ENCODE measurements around the gene PRTN3. TPM values are rescaled to one million over a fixed set of nuclear protein-coding genes. Genes with fewer than 3 reads are reported as not detected.
"Not testable (repeated sequence)": the region's sequence is repeated elsewhere in the genome, so short reads cannot be mapped to it uniquely, and the experiment has no call there.

Gene PRTN3
- total RNA-seq, 1 experiment from 2014 or later: not detected

- Histone ChIP-seq H3K9me3 (replicated peaks) (no peaks in the 10 kb centered on the region), H3K4me3 (no peak overlapping the region), H3K4me1 (replicated peaks) (peaks cover 5% of the 10 kb centered on the region), H3K27me3 (replicated peaks) (no peaks in the 10 kb centered on the region; the same call in 1 of the 2 replicates), H3K27ac (no peak overlapping the region), H3K36me3 (no peaks in the 10 kb centered on the region)
- no peak for DNase-seq (ENCODE audit: low read depth in 1 of 2, low spot score in 2 of 2)
Observed at GRCh38 chr19:835210-835810, 5.5 kb upstream of the PRTN3 start.

- peaks cover 13% of the 10 kb centered on the region for H3K4me1 ChIP-seq (replicated peaks)
- H3K9me3 ChIP-seq (replicated peaks); H3K4me3 ChIP-seq; H3K36me3 ChIP-seq; DNase-seq (ENCODE audit: low read depth in 1 of 2, low spot score in 2 of 2); H3K27ac ChIP-seq: not testable (repeated sequence)
- H3K27me3 ChIP-seq (replicated peaks): peaks cover 38% of the 10 kb centered on the region
Observed at GRCh38 chr19:842802-843179, 2.0 kb downstream of the PRTN3 start.

GRCh38 chr19:843180-843835 lies 2.5 kb downstream of the PRTN3 start:
- H3K4me3 ChIP-seq: no peak overlapping the region
- H3K9me3 ChIP-seq (replicated peaks): no peaks in the 10 kb centered on the region
- no peak overlapping the region for H3K27ac ChIP-seq
- no peaks in the 10 kb centered on the region for H3K36me3 ChIP-seq
- H3K27me3 ChIP-seq (replicated peaks): peaks cover 40% of the 10 kb centered on the region
- no peak for DNase-seq (ENCODE audit: low read depth in 1 of 2, low spot score in 2 of 2)
- H3K4me1 ChIP-seq (replicated peaks): peaks cover 13% of the 10 kb centered on the region

GRCh38 chr19:843836-844545 lies 3.2 kb downstream of the PRTN3 start:
- no peak overlapping the region for H3K4me3 ChIP-seq
- H3K9me3 ChIP-seq (replicated peaks): no peaks in the 10 kb centered on the region
- peaks cover 40% of the 10 kb centered on the region for H3K27me3 ChIP-seq (replicated peaks)
- no peak overlapping the region for H3K27ac ChIP-seq
- H3K36me3 ChIP-seq: no peaks in the 10 kb centered on the region
- H3K4me1 ChIP-seq (replicated peaks): peaks cover 9% of the 10 kb centered on the region
- no peak for DNase-seq (ENCODE audit: low read depth in 1 of 2, low spot score in 2 of 2)

DNA sequence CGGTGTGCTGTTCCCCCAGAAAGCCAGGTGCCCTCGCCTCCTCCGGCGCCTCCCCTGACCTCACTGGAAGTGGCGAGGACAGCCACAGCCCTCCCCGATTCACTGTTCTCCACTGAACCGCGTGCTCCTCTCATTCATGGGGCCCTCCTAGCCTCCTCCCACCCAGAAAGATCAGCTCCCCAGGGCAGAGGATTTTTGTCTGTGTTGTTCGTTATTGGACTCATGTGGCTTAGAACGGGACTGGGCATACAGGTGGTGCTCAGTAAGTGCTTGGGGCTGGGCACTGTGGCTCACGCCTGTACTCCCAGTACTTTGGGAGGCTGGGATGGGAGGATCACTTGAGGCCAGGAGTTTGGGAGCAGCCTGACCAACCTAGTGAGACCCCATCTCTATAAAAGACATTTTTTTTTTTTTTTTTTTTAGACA lies 3.8 kb downstream of the PRTN3 start:
- H3K4me1 ChIP-seq (replicated peaks): peaks cover 8% of the 10 kb centered on the region
- H3K27me3 ChIP-seq (replicated peaks): peaks cover 40% of the 10 kb centered on the region
- H3K36me3 ChIP-seq: no peaks in the 10 kb centered on the region
- no peak for DNase-seq (ENCODE audit: low read depth in 1 of 2, low spot score in 2 of 2)
- H3K9me3 ChIP-seq (replicated peaks): no peaks in the 10 kb centered on the region
- H3K4me3 ChIP-seq: no peak overlapping the region
- H3K27ac ChIP-seq: no peak overlapping the region

- Histone ChIP-seq H3K4me3 (no peak overlapping the region), H3K4me1 (replicated peaks) (peaks cover 14% of the 10 kb centered on the region), H3K36me3 (no peaks in the 10 kb centered on the region), H3K9me3 (replicated peaks) (no peaks in the 10 kb centered on the region), H3K27ac (no peak overlapping the region), H3K27me3 (replicated peaks) (peaks cover 40% of the 10 kb centered on the region)
- DNase-seq (ENCODE audit: low read depth in 1 of 2, low spot score in 2 of 2): no peak
Observed at GRCh38 chr19:845707-846521, 5.1 kb downstream of the PRTN3 start.

DNA sequence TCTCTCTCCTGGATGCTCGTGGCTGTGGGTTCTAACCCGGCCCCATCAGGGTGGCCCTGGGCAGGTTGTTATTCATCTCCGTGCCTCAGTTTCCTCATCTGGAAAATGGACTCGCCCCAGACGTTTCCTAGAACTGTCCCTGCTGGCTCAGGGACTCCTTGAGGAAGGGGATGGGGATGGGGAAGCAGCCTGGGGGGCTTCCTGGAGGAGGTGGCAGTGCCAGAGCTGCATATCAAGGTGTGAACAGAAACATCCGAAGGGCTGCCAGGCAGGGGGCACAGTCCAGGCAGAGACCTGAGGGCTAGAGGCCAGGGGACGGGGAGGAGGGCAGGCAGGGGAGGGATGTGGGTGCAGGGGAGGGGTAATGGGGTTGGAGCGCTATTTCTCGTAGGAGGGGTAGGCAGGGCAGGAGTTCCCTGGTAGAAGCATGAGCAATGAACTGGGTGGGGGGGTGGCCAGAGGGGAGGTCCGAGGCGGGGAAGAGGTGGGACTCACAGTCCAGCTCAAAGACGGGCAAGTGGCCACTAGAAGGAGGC lies 7.7 kb downstream of the PRTN3 start:
- H3K36me3 ChIP-seq: no peaks in the 10 kb centered on the region
- H3K9me3 ChIP-seq (replicated peaks): no peaks in the 10 kb centered on the region
- H3K27ac ChIP-seq: no peak overlapping the region
- no peak overlapping the region for H3K4me3 ChIP-seq
- H3K4me1 ChIP-seq (replicated peaks): peaks cover 11% of the 10 kb centered on the region
- peaks cover 30% of the 10 kb centered on the region for H3K27me3 ChIP-seq (replicated peaks)
- no peak for DNase-seq (ENCODE audit: low read depth in 1 of 2, low spot score in 2 of 2)

DNA sequence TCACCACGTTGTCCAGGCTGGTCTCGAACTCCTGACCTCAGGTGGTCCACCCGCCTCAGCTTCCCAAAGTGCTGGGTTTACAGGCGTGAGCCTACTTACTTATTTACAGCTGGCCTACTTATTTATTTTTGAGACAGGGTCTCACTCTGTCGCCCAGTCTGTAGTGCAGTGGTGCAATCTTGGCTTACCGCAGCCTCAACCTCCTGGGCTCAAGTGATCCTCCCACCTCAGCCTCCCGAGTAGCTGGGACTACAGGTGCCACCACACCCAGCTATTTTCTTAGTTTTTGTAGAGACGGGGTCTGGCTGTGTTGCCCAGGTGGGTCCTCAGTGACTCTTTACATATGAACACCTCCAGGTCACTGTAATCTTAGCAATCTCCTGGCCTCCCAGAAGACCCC lies 8.4 kb downstream of the PRTN3 start:
- not testable (repeated sequence) for H3K9me3 ChIP-seq (replicated peaks); H3K4me1 ChIP-seq (replicated peaks); H3K36me3 ChIP-seq; H3K27ac ChIP-seq; DNase-seq (ENCODE audit: low read depth in 1 of 2, low spot score in 2 of 2); H3K4me3 ChIP-seq
- H3K27me3 ChIP-seq (replicated peaks): peaks cover 25% of the 10 kb centered on the region

GRCh38 chr19:850221-850978 lies 9.6 kb downstream of the PRTN3 start:
- Histone ChIP-seq H3K36me3 (no peaks in the 10 kb centered on the region), H3K4me1 (replicated peaks) (peaks cover 7% of the 10 kb centered on the region), H3K9me3 (replicated peaks) (no peaks in the 10 kb centered on the region), H3K27me3 (replicated peaks) (peaks cover 16% of the 10 kb centered on the region), H3K27ac (no peak overlapping the region), H3K4me3 (no peak overlapping the region)
- peak; percentile 42 to 69 for DNase-seq (ENCODE audit: low read depth in 1 of 2, low spot score in 2 of 2)

- Histone ChIP-seq H3K4me1 (replicated peaks) (peaks cover 7% of the 10 kb centered on the region), H3K9me3 (replicated peaks) (no peaks in the 10 kb centered on the region), H3K36me3 (no peaks in the 10 kb centered on the region), H3K27ac (no peak overlapping the region), H3K4me3 (no peak overlapping the region), H3K27me3 (replicated peaks) (peaks cover 13% of the 10 kb centered on the region)
- no peak for DNase-seq (ENCODE audit: low read depth in 1 of 2, low spot score in 2 of 2)
Observed at GRCh38 chr19:850979-851335, 10.2 kb downstream of the PRTN3 start.

- Histone ChIP-seq H3K27me3 (replicated peaks) (peaks cover 3% of the 10 kb centered on the region; the same call in 1 of the 2 replicates), H3K4me3 (no peak within 1 kb of the TSS), H3K9me3 (replicated peaks) (no peaks in the 10 kb centered on the region), H3K27ac (no peak within 1 kb of the TSS), H3K4me1 (replicated peaks) (peaks cover 7% of the 10 kb centered on the region), H3K36me3 (no peaks in the 10 kb centered on the region)
- no peak for DNase-seq (ENCODE audit: low read depth in 1 of 2, low spot score in 2 of 2)
Observed at GRCh38 chr19:852136-853013, 11.6 kb downstream of the PRTN3 start, which contains the start of gene ELANE. Gene ELANE, plus strand, starts transcription at chr19:852303. Its CDS starts 26 bp downstream, at chr19:852329.

- Histone ChIP-seq H3K4me3 (no peak overlapping the region), H3K27ac (no peak overlapping the region), H3K36me3 (no peaks in the 10 kb centered on the region), H3K27me3 (replicated peaks) (no peaks in the 10 kb centered on the region), H3K4me1 (replicated peaks) (peaks cover 7% of the 10 kb centered on the region), H3K9me3 (replicated peaks) (no peaks in the 10 kb centered on the region)
- no peak for DNase-seq (ENCODE audit: low read depth in 1 of 2, low spot score in 2 of 2)
Observed at GRCh38 chr19:853014-853585, 12.3 kb downstream of the PRTN3 start.

Data from SJSA1 (cell line).